Bronchial epithelial cell (primary cell): ENCODE results near the gene KANK4. TPM values are rescaled to one million over a fixed set of nuclear protein-coding genes. Genes with fewer than 3 reads are reported as not detected.

Source experiments
- DNase-seq: peaks from one replicate; pipeline ENCODE4 v3.0.0-alpha.2; 2010; ENCODE audit warnings: low read depth
- FAIRE-seq: peaks from 2 replicates; lab custom pipeline; 2011; peaks lifted over from hg19 to GRCh38; lab: Jason Lieb, UNC
- H3K27me3 ChIP-seq: 2 replicates; pipeline ENCODE4 v1.5.1; 2011; ENCODE audit warnings: low read length; ENCODE audit not compliant: control insufficient read depth, insufficient read depth
- H3K36me3 ChIP-seq: 2 replicates; pipeline ENCODE4 v1.5.1; 2011; ENCODE audit warnings: low read length; ENCODE audit not compliant: control insufficient read depth, insufficient read depth
- H3K4me3 ChIP-seq: 2 replicates; pipeline ENCODE4 v1.5.1; 2011; ENCODE audit warnings: mild to moderate bottlenecking, low read depth, low read length, control low read depth
- total RNA-seq: library from RNA; depleted of rRNA; stranded (reverse); fragments of >200 nt; gene quantifications from 2 replicates; pipeline ENCODE4 v1.2.1, GENCODE V29; 2014
- TF ChIP-seq, protein P1 (sequence below): IDR thresholded peaks from 2 replicates; pipeline ENCODE4 v1.5.1; 2011; ENCODE audit warnings: mild to moderate bottlenecking, moderate library complexity, low read length, control low read depth, inconsistent platforms; ENCODE audit not compliant: insufficient read depth, severe bottlenecking

Gene KANK4
- total RNA-seq, 1 donor from 2014 or later, result 0.26 TPM

- no peak for FAIRE-seq
These were observed 2.0 kb downstream of the KANK4 start for GRCh38 chr1:62317021-62317768.

GRCh38 chr1:62316135-62316534, 3.1 kb downstream of the KANK4 start:
- FAIRE-seq (no peak), DNase-seq (no peak)
- Histone ChIP-seq H3K4me3 (no peak overlapping the region), H3K36me3 (no peaks in the 10 kb centered on the region), H3K27me3 (peaks cover 7% of the 10 kb centered on the region)
- TF ChIP-seq, protein P1, sequence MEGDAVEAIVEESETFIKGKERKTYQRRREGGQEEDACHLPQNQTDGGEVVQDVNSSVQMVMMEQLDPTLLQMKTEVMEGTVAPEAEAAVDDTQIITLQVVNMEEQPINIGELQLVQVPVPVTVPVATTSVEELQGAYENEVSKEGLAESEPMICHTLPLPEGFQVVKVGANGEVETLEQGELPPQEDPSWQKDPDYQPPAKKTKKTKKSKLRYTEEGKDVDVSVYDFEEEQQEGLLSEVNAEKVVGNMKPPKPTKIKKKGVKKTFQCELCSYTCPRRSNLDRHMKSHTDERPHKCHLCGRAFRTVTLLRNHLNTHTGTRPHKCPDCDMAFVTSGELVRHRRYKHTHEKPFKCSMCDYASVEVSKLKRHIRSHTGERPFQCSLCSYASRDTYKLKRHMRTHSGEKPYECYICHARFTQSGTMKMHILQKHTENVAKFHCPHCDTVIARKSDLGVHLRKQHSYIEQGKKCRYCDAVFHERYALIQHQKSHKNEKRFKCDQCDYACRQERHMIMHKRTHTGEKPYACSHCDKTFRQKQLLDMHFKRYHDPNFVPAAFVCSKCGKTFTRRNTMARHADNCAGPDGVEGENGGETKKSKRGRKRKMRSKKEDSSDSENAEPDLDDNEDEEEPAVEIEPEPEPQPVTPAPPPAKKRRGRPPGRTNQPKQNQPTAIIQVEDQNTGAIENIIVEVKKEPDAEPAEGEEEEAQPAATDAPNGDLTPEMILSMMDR, result no peak

More at GRCh38 chr1:62317021-62317768, 2.0 kb downstream of the KANK4 start:
- TF ChIP-seq, protein P1, result no peak
- no peak for DNase-seq
- Histone ChIP-seq H3K36me3 (no peaks in the 10 kb centered on the region), H3K27me3 (peaks cover 7% of the 10 kb centered on the region), H3K4me3 (no peak overlapping the region)

DNA sequence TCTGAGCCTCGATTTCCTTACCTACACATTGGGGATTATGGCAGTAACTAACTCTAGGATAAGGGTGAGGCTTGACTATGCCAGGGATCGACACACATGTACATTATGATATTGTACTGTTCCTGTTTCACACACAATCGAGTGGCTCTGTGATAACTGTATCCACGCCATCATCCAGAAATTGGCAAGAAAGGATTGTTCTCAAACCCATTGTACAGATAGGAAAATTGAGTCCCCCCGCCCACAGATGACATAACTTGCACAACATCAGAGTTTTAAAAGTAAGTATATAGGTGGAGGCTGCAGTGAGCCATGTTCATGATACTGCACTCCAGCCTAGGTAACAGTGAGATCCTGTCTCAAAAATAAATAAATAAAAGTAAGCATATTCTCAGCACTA, 3.8 kb downstream of the KANK4 start:
- DNase-seq (no peak), FAIRE-seq (no peak)
- Histone ChIP-seq H3K36me3 (no peaks in the 10 kb centered on the region), H3K4me3 (no peak overlapping the region), H3K27me3 (peaks cover 7% of the 10 kb centered on the region)
- TF ChIP-seq, protein P1, result no peak

- TF ChIP-seq, protein P1, result no peak
- no peaks in the 10 kb centered on the region for H3K36me3 ChIP-seq
- H3K27me3 ChIP-seq, result peaks cover 7% of the 10 kb centered on the region
- no peak for DNase-seq
- H3K4me3 ChIP-seq, result no peak overlapping the region
- FAIRE-seq, result no peak
These were observed 4.5 kb downstream of the KANK4 start for GRCh38 chr1:62314454-62315350.

DNA sequence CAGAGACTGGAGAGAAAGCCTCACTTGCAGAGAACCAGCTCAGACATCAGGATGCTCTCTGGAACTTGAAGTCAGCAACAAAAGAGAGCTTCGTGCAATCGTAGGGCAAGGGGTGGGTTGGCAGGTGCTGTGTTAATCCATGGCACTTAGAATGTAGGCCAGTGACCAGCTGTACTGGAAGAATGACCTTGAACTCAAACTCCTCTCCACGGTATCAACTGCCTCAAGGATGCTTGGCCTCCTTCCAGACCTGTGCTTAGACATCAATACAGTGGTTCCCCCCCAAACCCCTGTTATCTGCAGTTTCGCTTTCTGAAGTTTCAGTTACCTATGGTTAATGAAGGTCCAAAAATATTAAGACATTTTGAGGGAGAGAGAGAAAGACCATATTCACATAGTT, 6.5 kb downstream of the KANK4 start:
- TF ChIP-seq, protein P1, result no peak

More for the DNA sequence above, 6.5 kb downstream of the KANK4 start:
- DNase-seq (no peak), FAIRE-seq (no peak)
- Histone ChIP-seq H3K36me3 (no peaks in the 10 kb centered on the region), H3K27me3 (peaks cover 1% of the 10 kb centered on the region), H3K4me3 (no peak overlapping the region)
